Measurements from ENCODE around the gene EYA2.

The EYA2 gene

DNA sequence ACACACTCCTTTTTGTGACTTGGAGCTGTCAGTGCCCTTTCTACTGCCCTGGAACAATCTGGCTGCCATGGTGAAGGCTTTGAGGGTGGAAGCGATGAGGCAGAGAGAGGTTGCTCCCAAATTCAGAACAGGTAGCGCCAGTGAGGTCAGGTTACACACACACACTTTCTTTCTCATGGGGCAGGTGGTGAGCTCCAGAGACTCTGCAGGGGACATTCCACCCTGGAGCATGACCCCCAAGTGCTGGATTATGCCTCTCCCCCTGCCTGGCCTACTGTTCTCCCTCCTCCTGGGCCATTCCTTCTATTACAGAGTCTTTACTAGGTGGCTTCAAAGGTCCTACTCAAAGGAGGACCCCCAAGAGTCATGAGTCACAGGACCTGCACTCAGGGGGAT is 98.0 kb downstream of the EYA2 start:
- no peak for DNase-seq (ENCODE audit: low spot score)
- no peaks in the 10 kb centered on the region for H3K27me3 Mint-ChIP-seq (ENCODE audit: low read depth)
- H3K4me3 Mint-ChIP-seq: no peak overlapping the region
- peaks cover 59% of the 10 kb centered on the region for H3K4me1 Mint-ChIP-seq (ENCODE audit: low read depth)
- peaks cover 6% of the 10 kb centered on the region for H3K36me3 Mint-ChIP-seq (ENCODE audit: low read depth)
- H3K27ac Mint-ChIP-seq: peak overlapping the region; percentile 91
- H3K9me3 Mint-ChIP-seq: peaks cover 6% of the 10 kb centered on the region

DNA sequence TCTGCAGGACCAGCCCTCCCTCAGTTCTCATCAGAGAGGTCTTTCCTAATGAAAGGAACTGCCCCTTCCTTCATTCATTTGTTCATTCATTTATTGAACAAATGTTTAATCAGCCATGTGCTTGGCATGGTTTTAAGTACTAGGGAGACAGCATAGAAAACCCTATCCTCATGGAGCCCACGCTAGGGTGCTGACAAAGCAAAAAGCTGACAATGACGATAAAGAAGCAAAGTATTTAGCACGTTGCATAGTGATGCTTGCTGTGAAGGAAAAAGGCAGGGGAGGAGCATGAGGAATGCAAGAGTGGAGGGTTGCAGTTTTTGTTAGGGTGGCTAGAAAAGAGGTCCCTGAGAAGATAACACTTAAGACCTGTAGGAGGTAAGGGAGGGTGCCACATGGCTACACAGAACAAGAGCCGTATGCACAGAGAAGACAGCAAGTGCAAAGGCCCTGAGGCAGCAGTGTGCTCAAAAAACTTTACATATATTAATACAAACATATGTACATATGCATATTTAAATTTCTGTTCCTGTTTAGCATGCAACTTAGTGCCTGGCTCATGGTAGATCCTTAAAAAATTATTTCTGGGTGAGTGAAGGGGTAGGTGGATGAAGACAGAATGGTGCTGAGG is 98.9 kb downstream of the EYA2 start:
- DNase-seq (ENCODE audit: low spot score): no peak
- peaks cover 63% of the 10 kb centered on the region for H3K4me1 Mint-ChIP-seq (ENCODE audit: low read depth)
- H3K4me3 Mint-ChIP-seq: peak overlapping the region; percentile 70
- peaks cover 6% of the 10 kb centered on the region for H3K9me3 Mint-ChIP-seq
- H3K27ac Mint-ChIP-seq: peak overlapping the region; percentile 91
- no peaks in the 10 kb centered on the region for H3K27me3 Mint-ChIP-seq (ENCODE audit: low read depth)
- peaks cover 6% of the 10 kb centered on the region for H3K36me3 Mint-ChIP-seq (ENCODE audit: low read depth)

- Mint-ChIP-seq H3K4me3 (peak overlapping the region; percentile 70), H3K36me3 (ENCODE audit: low read depth) (peaks cover 6% of the 10 kb centered on the region), H3K27ac (peak overlapping the region; percentile 91), H3K9me3 (peaks cover 6% of the 10 kb centered on the region), H3K4me1 (ENCODE audit: low read depth) (peaks cover 62% of the 10 kb centered on the region), H3K27me3 (ENCODE audit: low read depth) (peaks cover 2% of the 10 kb centered on the region)
- DNase-seq (ENCODE audit: low spot score): peak; percentile 80
Measured at GRCh38 chr20:46994341-46994740, 99.7 kb downstream of the EYA2 start.

- peaks cover 4% of the 10 kb centered on the region for H3K27me3 Mint-ChIP-seq (ENCODE audit: low read depth)
- H3K9me3 Mint-ChIP-seq: peaks cover 3% of the 10 kb centered on the region
- H3K27ac Mint-ChIP-seq: no peak overlapping the region
- peaks cover 53% of the 10 kb centered on the region for H3K4me1 Mint-ChIP-seq (ENCODE audit: low read depth)
- no peak for DNase-seq (ENCODE audit: low spot score)
- peaks cover 3% of the 10 kb centered on the region for H3K36me3 Mint-ChIP-seq (ENCODE audit: low read depth)
- H3K4me3 Mint-ChIP-seq: no peak overlapping the region
Measured at GRCh38 chr20:46995561-46996142, 101.0 kb downstream of the EYA2 start.

DNA sequence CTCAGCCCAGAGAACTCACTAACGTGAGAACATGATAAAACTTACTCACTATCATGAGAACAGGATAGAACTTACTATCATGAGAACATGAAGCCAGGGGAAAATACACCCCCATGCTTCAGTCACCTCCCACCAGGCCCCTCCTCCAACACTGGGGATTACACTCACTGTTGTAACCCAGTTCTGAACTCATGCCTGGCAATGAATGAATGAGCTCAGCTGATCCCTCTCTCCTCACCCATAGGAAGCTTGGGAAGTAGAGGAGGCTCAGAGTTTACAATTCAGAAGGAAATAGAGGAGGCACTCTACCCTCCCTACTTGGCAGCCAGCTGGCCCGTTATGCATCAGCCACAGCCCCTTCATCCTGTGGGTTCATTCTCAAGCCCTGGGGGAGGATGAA is 102.5 kb downstream of the EYA2 start:
- Mint-ChIP-seq H3K27ac (no peak overlapping the region), H3K36me3 (ENCODE audit: low read depth) (no peaks in the 10 kb centered on the region), H3K27me3 (ENCODE audit: low read depth) (peaks cover 15% of the 10 kb centered on the region), H3K4me1 (ENCODE audit: low read depth) (peaks cover 47% of the 10 kb centered on the region), H3K4me3 (no peak overlapping the region), H3K9me3 (peaks cover 3% of the 10 kb centered on the region)
- no peak for DNase-seq (ENCODE audit: low spot score)

- no peak overlapping the region for H3K4me3 Mint-ChIP-seq
- no peak overlapping the region for H3K27ac Mint-ChIP-seq
- H3K36me3 Mint-ChIP-seq (ENCODE audit: low read depth): no peaks in the 10 kb centered on the region
- H3K4me1 Mint-ChIP-seq (ENCODE audit: low read depth): peaks cover 45% of the 10 kb centered on the region
- peaks cover 25% of the 10 kb centered on the region for H3K27me3 Mint-ChIP-seq (ENCODE audit: low read depth)
- no peaks in the 10 kb centered on the region for H3K9me3 Mint-ChIP-seq
- no peak for DNase-seq (ENCODE audit: low spot score)
Measured at GRCh38 chr20:46998477-46999240, 104.0 kb downstream of the EYA2 start.

DNA sequence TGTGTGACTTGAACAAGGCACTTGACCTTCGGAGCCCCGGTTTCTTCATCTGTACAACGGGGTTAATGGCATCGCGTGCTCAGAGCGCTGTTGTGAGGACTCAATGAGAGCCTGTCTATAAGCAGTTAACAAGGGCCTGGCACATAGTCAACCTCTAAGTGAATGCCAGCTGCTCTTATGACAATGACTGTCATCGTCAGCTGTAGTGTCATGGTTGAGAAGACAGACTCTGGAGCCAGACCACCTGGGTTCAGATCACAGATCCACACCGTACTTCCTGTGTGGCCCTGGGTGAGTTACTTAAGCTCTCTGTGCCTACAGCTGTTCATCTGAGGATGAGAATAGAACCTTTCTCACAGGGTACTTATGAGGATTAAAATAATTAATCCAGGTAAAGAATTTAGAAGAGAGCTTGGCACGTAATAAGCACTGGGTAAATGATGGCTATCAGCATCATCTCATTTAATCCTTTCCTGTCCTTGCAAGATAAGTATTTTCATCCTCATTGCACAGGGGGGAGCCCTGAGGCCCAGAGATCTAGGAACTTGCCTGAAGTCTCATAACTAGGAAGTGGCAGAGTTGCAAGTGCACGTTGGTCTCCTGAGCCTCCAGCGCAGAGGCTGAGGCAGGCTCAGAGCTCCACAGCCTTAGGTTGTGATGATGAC is 105.3 kb downstream of the EYA2 start:
- H3K27ac Mint-ChIP-seq: no peak overlapping the region
- no peaks in the 10 kb centered on the region for H3K36me3 Mint-ChIP-seq (ENCODE audit: low read depth)
- H3K9me3 Mint-ChIP-seq: peaks cover 8% of the 10 kb centered on the region
- no peak for DNase-seq (ENCODE audit: low spot score)
- H3K4me1 Mint-ChIP-seq (ENCODE audit: low read depth): peaks cover 37% of the 10 kb centered on the region
- H3K27me3 Mint-ChIP-seq (ENCODE audit: low read depth): peaks cover 32% of the 10 kb centered on the region
- no peak overlapping the region for H3K4me3 Mint-ChIP-seq

GRCh38 chr20:47003223-47003622 is 108.6 kb downstream of the EYA2 start:
- DNase-seq (ENCODE audit: low spot score): no peak
- H3K4me3 Mint-ChIP-seq: peak overlapping the region; percentile 7
- H3K27me3 Mint-ChIP-seq (ENCODE audit: low read depth): peaks cover 32% of the 10 kb centered on the region
- H3K9me3 Mint-ChIP-seq: peaks cover 8% of the 10 kb centered on the region
- H3K36me3 Mint-ChIP-seq (ENCODE audit: low read depth): no peaks in the 10 kb centered on the region
- H3K27ac Mint-ChIP-seq: peak overlapping the region; percentile 7
- peaks cover 27% of the 10 kb centered on the region for H3K4me1 Mint-ChIP-seq (ENCODE audit: low read depth)

DNA sequence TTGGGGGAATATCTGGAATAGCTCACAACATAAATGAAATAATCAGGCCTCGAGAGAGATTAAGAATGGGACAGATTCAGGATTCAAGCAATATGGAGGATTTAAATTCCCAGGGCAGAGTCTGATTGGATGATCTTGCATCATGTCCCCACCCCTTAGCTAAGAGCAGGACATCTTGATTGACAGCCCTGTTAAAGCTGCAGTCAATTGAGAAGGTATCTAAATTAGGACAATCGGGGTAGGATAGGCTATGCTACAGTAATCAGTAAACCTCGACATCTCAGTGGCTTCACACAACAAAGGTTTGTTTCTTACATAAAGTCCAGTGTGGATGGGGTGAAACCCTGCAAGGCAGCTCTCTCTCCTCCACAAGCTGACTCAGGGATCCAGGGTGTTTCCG is 109.5 kb downstream of the EYA2 start:
- Mint-ChIP-seq H3K9me3 (peaks cover 8% of the 10 kb centered on the region), H3K4me3 (no peak overlapping the region), H3K27me3 (ENCODE audit: low read depth) (peaks cover 30% of the 10 kb centered on the region), H3K4me1 (ENCODE audit: low read depth) (peaks cover 22% of the 10 kb centered on the region), H3K27ac (no peak overlapping the region), H3K36me3 (ENCODE audit: low read depth) (no peaks in the 10 kb centered on the region)
- no peak for DNase-seq (ENCODE audit: low spot score)

GRCh38 chr20:47007826-47008655 is 113.4 kb downstream of the EYA2 start:
- Mint-ChIP-seq H3K9me3 (peaks cover 8% of the 10 kb centered on the region), H3K4me1 (ENCODE audit: low read depth) (peaks cover 19% of the 10 kb centered on the region), H3K4me3 (no peak overlapping the region), H3K27me3 (ENCODE audit: low read depth) (peaks cover 15% of the 10 kb centered on the region), H3K27ac (no peak overlapping the region), H3K36me3 (ENCODE audit: low read depth) (no peaks in the 10 kb centered on the region)
- DNase-seq (ENCODE audit: low spot score): no peak

- H3K27ac Mint-ChIP-seq: no peak overlapping the region
- H3K27me3 Mint-ChIP-seq (ENCODE audit: low read depth): peaks cover 13% of the 10 kb centered on the region
- peaks cover 6% of the 10 kb centered on the region for H3K9me3 Mint-ChIP-seq
- H3K4me1 Mint-ChIP-seq (ENCODE audit: low read depth): peaks cover 16% of the 10 kb centered on the region
- H3K4me3 Mint-ChIP-seq: no peak overlapping the region
- no peak for DNase-seq (ENCODE audit: low spot score)
- H3K36me3 Mint-ChIP-seq (ENCODE audit: low read depth): no peaks in the 10 kb centered on the region
Measured at GRCh38 chr20:47008842-47009518, 114.3 kb downstream of the EYA2 start.

DNA sequence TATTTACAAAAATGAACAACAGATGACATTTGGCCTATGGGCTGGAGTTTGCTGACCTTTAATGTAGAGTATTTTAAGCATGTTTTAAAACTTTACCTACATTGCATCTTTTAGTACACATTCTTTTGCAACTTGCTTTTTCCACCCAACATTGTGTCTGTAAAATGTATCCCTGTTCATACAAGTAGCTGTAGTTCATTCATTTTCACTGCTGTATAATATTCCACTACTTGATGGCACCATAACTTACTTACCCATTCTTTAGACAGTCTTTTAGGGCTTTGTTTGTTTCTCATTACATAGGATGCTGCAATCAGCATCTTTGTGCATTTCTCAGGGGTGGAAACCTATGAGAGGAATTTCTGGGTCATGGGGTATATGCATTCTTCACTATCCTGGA is 115.1 kb downstream of the EYA2 start:
- Mint-ChIP-seq H3K27ac (no peak overlapping the region), H3K9me3 (no peaks in the 10 kb centered on the region)

GRCh38 chr20:47011984-47012383 is 117.3 kb downstream of the EYA2 start:
- peaks cover 17% of the 10 kb centered on the region for H3K27me3 Mint-ChIP-seq (ENCODE audit: low read depth)
- no peaks in the 10 kb centered on the region for H3K9me3 Mint-ChIP-seq
- H3K4me1 Mint-ChIP-seq (ENCODE audit: low read depth): peaks cover 20% of the 10 kb centered on the region
- H3K27ac Mint-ChIP-seq: peak overlapping the region; percentile 70
- peak overlapping the region; percentile 37 for H3K4me3 Mint-ChIP-seq
- H3K36me3 Mint-ChIP-seq (ENCODE audit: low read depth): no peaks in the 10 kb centered on the region
- DNase-seq (ENCODE audit: low spot score): no peak

More for the DNA sequence above, 115.1 kb downstream of the EYA2 start:
- no peak for DNase-seq (ENCODE audit: low spot score)
- Mint-ChIP-seq H3K36me3 (ENCODE audit: low read depth) (no peaks in the 10 kb centered on the region), H3K4me3 (no peak overlapping the region), H3K4me1 (ENCODE audit: low read depth) (peaks cover 20% of the 10 kb centered on the region), H3K27me3 (ENCODE audit: low read depth) (peaks cover 12% of the 10 kb centered on the region)

All from T-helper 2 cell treated with Interferon-gamma antibody and Interleukin-4, amounts not matched to agents 5 μg/mL and 100 μg/mL, for 36 hours (primary cell).